Measurements from ENCODE around the gene GPATCH1. TPM values are rescaled to one million over a fixed set of nuclear protein-coding genes. Genes with fewer than 3 reads are reported as not detected.
"Not testable (repeated sequence)": the region's sequence is repeated elsewhere in the genome, so short reads cannot be mapped to it uniquely, and the experiment has no call there.

The GPATCH1 gene
- total RNA-seq (2014; rRNA removed; shearing (Covaris generic)): 10.8 and 13.6 TPM in 2 replicates

GRCh38 chr19:33080761-33081681 lies at the start of gene GPATCH1:
TSS of gene GPATCH1 (plus strand) at chr19:33081181. CDS start at chr19:33081194, 13 bp downstream.
- peak; percentile 94 for DNase-seq (ENCODE audit: low spot score)

- DNase-seq (ENCODE audit: low spot score): peak; percentile 96
Observed at GRCh38 chr19:33032218-33032781, 48.7 kb upstream of the GPATCH1 start.

- no peak for DNase-seq (ENCODE audit: low spot score)
Observed at GRCh38 chr19:33035461-33035860, 45.5 kb upstream of the GPATCH1 start.

GRCh38 chr19:33036370-33037167 lies 44.4 kb upstream of the GPATCH1 start:
- not testable (repeated sequence) for DNase-seq (ENCODE audit: low spot score)

- not testable (repeated sequence) for DNase-seq (ENCODE audit: low spot score)
Observed at GRCh38 chr19:33037168-33038025, 43.6 kb upstream of the GPATCH1 start.

GRCh38 chr19:33039108-33039599 lies 41.8 kb upstream of the GPATCH1 start:
- DNase-seq (ENCODE audit: low spot score): no peak

- no peak for DNase-seq (ENCODE audit: low spot score)
Observed at GRCh38 chr19:33039815-33040214, 41.2 kb upstream of the GPATCH1 start.

- DNase-seq (ENCODE audit: low spot score): peak; percentile 100
Observed at GRCh38 chr19:33040994-33041827, 39.8 kb upstream of the GPATCH1 start.

GRCh38 chr19:33041828-33042160 lies 39.2 kb upstream of the GPATCH1 start:
- not testable (repeated sequence) for DNase-seq (ENCODE audit: low spot score)

- DNase-seq (ENCODE audit: low spot score): peak; percentile 99
Observed at GRCh38 chr19:33047422-33047821, 33.6 kb upstream of the GPATCH1 start.

- peak; percentile 81 for DNase-seq (ENCODE audit: low spot score)
Observed at GRCh38 chr19:33048806-33049676, 31.9 kb upstream of the GPATCH1 start.

GRCh38 chr19:33050110-33050509 lies 30.9 kb upstream of the GPATCH1 start:
- no peak for DNase-seq (ENCODE audit: low spot score)

GRCh38 chr19:33052352-33052972 lies 28.5 kb upstream of the GPATCH1 start:
- peak; percentile 92 for DNase-seq (ENCODE audit: low spot score)

- peak; percentile 99 for DNase-seq (ENCODE audit: low spot score)
Observed at GRCh38 chr19:33054623-33055022, 26.4 kb upstream of the GPATCH1 start.

GRCh38 chr19:33055718-33056117 lies 25.3 kb upstream of the GPATCH1 start:
- no peak for DNase-seq (ENCODE audit: low spot score)

- no peak for DNase-seq (ENCODE audit: low spot score)
Observed at GRCh38 chr19:33060586-33060985, 20.4 kb upstream of the GPATCH1 start.

GRCh38 chr19:33062902-33063301 lies 18.1 kb upstream of the GPATCH1 start:
- no peak for DNase-seq (ENCODE audit: low spot score)

GRCh38 chr19:33063356-33063752 lies 17.6 kb upstream of the GPATCH1 start:
- peak; percentile 95 for DNase-seq (ENCODE audit: low spot score)

Data from HT-29 (cell line).